Parathyroid adenoma (tissue), 2 donors: ENCODE measurements around the gene RBBP8NL.

Source experiments
- H2AFZ ChIP-seq: fragments of 300-600 bp; sonication (generic); one replicate; pipeline ENCODE4 v1.7.0; 2017; ENCODE audit warnings: antibody characterized with exemption, mild to moderate bottlenecking
- H3K27ac ChIP-seq: fragments of 300-600 bp; sonication (generic); one replicate; pipeline ENCODE4 v1.7.0; 2017
- H3K27me3 ChIP-seq: fragments of 300-600 bp; sonication (generic); one replicate; pipeline ENCODE4 v1.7.0; 2017; ENCODE audit warnings: low read length; ENCODE audit not compliant: control insufficient read depth, insufficient read depth
- H3K36me3 ChIP-seq: fragments of 300-600 bp; sonication (generic); one replicate; pipeline ENCODE4 v1.7.0; 2017; ENCODE audit warnings: low read length; ENCODE audit not compliant: control insufficient read depth, insufficient read depth
- H3K4me1 ChIP-seq: fragments of 300-600 bp; sonication (generic); one replicate; pipeline ENCODE4 v1.7.0; 2017; ENCODE audit warnings: control low read depth
- H3K4me2 ChIP-seq: fragments of 300-600 bp; sonication (generic); one replicate; pipeline ENCODE4 v1.7.0; 2017; ENCODE audit warnings: low read length
- H3K4me3 ChIP-seq: fragments of 300-600 bp; sonication (generic); one replicate; pipeline ENCODE4 v1.7.0; 2017; ENCODE audit warnings: low read depth, low read length
- H3K79me2 ChIP-seq: fragments of 300-600 bp; sonication (generic); one replicate; pipeline ENCODE4 v1.7.0; 2017; ENCODE audit warnings: control low read depth
- H3K9ac ChIP-seq: fragments of 300-600 bp; sonication (generic); one replicate; pipeline ENCODE4 v1.7.0; 2017; ENCODE audit warnings: mild to moderate bottlenecking
- H3K9me3 ChIP-seq: fragments of 300-600 bp; sonication (generic); one replicate; pipeline ENCODE4 v1.7.0; 2017; ENCODE audit warnings: low read length; ENCODE audit not compliant: control insufficient read depth
- TF ChIP-seq, protein P1 (sequence below): fragments of 300-600 bp; sonication (generic); IDR thresholded peaks from one replicate; pipeline ENCODE4 v1.7.0; 2017; ENCODE audit warnings: antibody characterized with exemption, mild to moderate bottlenecking
- donor health status: primary hyperparathyroidism.

The RBBP8NL gene

DNA sequence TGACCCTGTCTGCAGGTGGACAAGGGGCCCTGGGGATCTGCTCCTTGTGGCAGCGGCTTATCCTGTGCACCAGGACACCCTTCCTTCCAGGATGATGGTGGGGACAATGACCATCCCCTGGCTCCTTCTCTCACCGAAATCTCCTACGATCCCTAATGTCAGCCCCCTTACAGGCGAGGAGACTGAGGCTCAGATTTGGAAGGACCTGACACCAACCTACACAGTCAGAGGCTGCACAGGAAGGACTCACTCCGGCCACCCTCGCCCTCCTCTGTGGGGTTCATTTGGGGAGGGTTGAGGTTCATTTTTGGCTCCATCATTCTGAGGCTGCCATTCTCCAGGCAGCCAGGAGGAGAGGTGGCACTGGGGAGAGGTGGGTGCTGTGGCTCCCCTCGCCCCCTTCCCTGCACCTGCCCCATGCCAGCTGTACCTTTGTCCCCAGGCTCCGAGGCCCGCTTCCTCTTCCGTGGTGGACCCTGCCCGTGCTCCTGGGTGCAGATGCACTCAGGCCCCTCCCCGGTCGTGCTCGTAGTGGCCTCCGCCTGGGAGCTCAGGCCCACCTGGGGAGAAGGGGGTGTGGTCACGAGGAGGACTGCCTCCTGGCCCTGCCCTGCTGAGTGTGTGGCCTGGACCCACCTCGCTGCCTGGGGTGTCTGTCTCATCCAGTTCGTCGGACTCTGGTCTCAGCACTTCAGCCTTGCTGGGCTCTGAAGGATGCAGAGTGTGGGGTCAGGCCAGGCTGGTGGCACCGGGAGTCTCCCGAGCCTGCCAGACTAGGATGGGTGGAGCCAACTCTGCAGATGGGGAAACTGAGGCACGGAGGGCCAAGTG lies 14.9 kb downstream of the RBBP8NL start:
- no peaks in the 10 kb centered on the region for H3K79me2 ChIP-seq
- H2AFZ ChIP-seq = no peak overlapping the region
- TF ChIP-seq, protein P1, sequence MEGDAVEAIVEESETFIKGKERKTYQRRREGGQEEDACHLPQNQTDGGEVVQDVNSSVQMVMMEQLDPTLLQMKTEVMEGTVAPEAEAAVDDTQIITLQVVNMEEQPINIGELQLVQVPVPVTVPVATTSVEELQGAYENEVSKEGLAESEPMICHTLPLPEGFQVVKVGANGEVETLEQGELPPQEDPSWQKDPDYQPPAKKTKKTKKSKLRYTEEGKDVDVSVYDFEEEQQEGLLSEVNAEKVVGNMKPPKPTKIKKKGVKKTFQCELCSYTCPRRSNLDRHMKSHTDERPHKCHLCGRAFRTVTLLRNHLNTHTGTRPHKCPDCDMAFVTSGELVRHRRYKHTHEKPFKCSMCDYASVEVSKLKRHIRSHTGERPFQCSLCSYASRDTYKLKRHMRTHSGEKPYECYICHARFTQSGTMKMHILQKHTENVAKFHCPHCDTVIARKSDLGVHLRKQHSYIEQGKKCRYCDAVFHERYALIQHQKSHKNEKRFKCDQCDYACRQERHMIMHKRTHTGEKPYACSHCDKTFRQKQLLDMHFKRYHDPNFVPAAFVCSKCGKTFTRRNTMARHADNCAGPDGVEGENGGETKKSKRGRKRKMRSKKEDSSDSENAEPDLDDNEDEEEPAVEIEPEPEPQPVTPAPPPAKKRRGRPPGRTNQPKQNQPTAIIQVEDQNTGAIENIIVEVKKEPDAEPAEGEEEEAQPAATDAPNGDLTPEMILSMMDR = no peak
- no peak overlapping the region for H3K4me2 ChIP-seq
- H3K9me3 ChIP-seq = no peaks in the 10 kb centered on the region
- H3K4me1 ChIP-seq = peaks cover 11% of the 10 kb centered on the region
- no peak overlapping the region for H3K4me3 ChIP-seq
- H3K27ac ChIP-seq = no peak overlapping the region
- no peaks in the 10 kb centered on the region for H3K27me3 ChIP-seq
- H3K36me3 ChIP-seq = no peaks in the 10 kb centered on the region
- H3K9ac ChIP-seq = no peak overlapping the region

DNA sequence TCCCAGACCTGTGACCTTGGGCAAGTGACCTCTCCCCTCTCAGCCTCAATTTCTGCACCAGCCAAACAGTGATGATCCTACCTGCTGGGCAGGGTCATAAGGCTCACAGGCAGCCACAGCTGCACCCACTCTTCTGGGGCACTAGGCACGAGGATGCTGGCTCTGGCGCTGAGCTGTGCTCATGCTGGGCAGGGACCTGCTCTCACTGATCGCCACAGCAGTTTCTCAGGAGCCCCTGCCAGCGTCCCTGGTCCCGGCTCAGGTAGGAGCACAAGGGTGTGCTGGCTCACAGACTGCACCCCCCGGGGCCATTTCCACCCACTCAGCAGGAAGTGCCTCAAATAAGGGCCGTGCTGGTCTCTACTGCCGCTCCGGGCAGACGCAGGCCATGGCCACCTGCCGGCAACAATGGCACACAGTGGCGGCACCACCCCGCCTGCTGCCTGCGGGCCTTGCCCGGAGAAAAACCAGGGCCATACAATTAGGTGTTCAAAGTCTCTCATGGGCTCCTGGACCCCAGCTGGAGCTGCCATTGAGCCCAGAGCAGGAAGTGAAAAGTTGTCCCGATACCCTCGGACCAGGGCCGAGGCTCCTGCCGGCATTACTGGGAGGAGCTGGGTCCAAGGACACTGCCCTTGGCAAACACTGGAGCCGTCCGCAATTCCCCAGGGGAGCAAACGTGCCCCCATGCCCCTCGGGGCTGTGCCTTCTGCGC lies 15.7 kb downstream of the RBBP8NL start:
- Histone ChIP-seq H3K27ac (no peak overlapping the region), H3K4me3 (no peak overlapping the region), H2AFZ (no peak overlapping the region), H3K79me2 (no peaks in the 10 kb centered on the region), H3K4me1 (peaks cover 12% of the 10 kb centered on the region), H3K9me3 (no peaks in the 10 kb centered on the region), H3K36me3 (no peaks in the 10 kb centered on the region), H3K4me2 (no peak overlapping the region), H3K27me3 (no peaks in the 10 kb centered on the region), H3K9ac (no peak overlapping the region)
- TF ChIP-seq, protein P1 = no peak

DNA sequence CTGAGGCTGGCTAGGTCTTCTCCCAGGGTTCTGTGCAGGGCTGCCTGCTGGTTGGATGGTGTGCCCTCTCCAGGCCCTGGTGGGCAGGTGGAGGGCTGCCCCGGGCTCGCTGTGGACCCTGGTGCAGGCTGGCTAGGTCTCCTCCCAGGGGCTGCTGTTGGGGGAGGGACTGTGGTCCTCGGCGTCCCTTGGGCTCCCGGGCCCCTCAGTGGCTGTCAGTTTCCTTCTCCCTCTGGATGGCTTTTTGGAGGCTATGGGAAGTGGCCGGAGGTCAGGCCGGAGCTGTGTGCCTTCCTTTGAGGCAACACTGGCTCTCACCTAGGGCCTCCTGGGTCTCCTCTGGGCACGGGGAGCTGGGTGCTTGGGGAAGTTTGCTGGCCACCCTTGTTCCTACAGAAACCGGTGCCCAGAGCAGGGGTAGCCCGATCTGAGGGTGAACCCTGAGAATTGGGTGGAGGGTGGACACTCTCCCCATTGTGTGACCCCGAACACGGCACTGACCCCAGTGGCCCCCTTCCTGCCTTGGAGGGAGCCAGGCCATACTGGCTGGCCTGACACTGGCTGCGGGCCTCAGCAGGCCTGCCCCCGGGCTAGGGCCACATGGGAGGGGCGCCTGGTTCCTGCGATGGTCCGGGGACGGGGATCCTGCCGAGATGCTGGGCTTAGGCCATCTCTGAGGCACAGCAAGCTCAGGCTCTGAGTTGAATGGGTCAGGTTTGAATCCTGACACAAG lies 16.4 kb downstream of the RBBP8NL start:
- TF ChIP-seq, protein P1 = no peak
- Histone ChIP-seq H3K4me3 (no peak overlapping the region), H3K79me2 (no peaks in the 10 kb centered on the region), H3K4me2 (no peak overlapping the region), H3K36me3 (no peaks in the 10 kb centered on the region), H3K4me1 (peaks cover 16% of the 10 kb centered on the region), H3K27me3 (no peaks in the 10 kb centered on the region), H3K9ac (no peak overlapping the region), H3K9me3 (no peaks in the 10 kb centered on the region), H3K27ac (no peak overlapping the region), H2AFZ (no peak overlapping the region)

DNA sequence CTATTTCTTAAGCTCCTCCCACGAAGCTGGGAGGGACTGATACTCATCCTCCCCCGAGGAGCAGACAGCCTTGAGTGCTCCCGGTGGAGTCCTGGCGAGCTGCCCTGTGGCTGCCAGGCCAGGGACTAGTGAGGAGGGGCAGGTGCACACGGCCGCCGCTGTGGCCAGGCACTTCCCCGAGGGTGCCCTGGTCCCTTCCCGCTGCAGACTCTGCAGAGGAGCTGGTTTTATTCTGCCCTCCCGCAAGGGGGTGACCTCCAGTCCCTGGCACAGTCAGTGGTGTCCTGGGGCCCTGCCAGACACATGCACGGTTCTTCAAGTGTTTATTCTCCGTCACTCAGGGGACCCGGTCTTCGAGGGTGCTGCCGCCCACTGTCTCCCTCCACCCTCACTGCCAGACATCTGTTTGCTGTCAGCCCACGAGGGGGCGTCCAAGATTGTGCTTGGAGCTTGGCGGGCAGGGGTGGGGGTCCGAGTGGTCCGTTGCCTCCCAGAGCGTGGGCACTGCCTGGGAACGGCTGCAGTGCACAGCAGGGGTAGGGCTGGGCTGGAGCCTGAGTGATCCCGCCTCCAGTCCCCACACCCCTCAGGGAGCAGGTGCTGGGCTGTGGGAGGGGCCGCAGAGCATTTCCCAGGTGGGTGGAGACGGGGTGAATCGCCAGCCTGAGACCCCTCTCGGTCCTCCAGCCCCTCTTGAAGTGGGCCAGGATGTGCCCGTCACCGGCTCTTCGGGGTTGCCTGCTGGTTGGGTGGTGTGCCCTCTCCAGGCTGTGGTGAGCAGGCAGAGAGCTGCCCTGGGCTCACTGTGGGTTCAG lies 17.2 kb downstream of the RBBP8NL start:
- no peak overlapping the region for H3K4me3 ChIP-seq
- H3K27ac ChIP-seq = no peak overlapping the region
- peaks cover 22% of the 10 kb centered on the region for H3K4me1 ChIP-seq
- H2AFZ ChIP-seq = peak overlapping the region; percentile 43
- no peaks in the 10 kb centered on the region for H3K36me3 ChIP-seq
- TF ChIP-seq, protein P1 = peak; percentile 46
- no peaks in the 10 kb centered on the region for H3K9me3 ChIP-seq
- no peaks in the 10 kb centered on the region for H3K79me2 ChIP-seq
- H3K9ac ChIP-seq = no peak overlapping the region
- peak overlapping the region; percentile 12 for H3K4me2 ChIP-seq
- no peaks in the 10 kb centered on the region for H3K27me3 ChIP-seq
